Fibroblast of villous mesenchyme (primary cell): ENCODE data around the gene GSK3A. TPM values are rescaled to one million over a fixed set of nuclear protein-coding genes. Genes with fewer than 3 reads are reported as not detected.
A peak's percentile ranks its signal among the peaks of the same experiment; 100 is the strongest.

Experiments used
- DNase-seq: peaks from one replicate; pipeline ENCODE4 v3.0.0-alpha.2; 2010; ENCODE audit warnings: low read depth
- H3K4me3 ChIP-seq: 2 replicates; pipeline ENCODE4 v1.5.1; 2011; ENCODE audit warnings: low read depth, mild to moderate bottlenecking, low read length
- CTCF ChIP-seq: IDR thresholded peaks from 2 replicates; pipeline ENCODE4 v1.5.1; 2012; ENCODE audit warnings: low read depth, mild to moderate bottlenecking, low read length; ENCODE audit not compliant: insufficient read depth
- total RNA-seq: library from RNA; depleted of rRNA; stranded (reverse); fragments of >200 nt; gene quantifications from 2 replicates; pipeline ENCODE4 v1.2.3, GENCODE V29; 2012

GSK3A gene
- 16.8 and 21.2 TPM in 2 replicates for total RNA-seq

GRCh38 chr19:42242512-42243409 is at the start of gene GSK3A:
GSK3A (minus strand) TSS chr19:42242602; CDS start chr19:42242465, 137 bp downstream.
- H3K4me3 ChIP-seq: peak within 1 kb of the TSS; percentile 90
- peak; percentile 99 for DNase-seq
- TF ChIP-seq CTCF: no peak

- no peak for TF ChIP-seq CTCF
- no peak for DNase-seq
- H3K4me3 ChIP-seq: no peak overlapping the region
These were observed 49.0 kb upstream of the GSK3A start for GRCh38 chr19:42291435-42291810.

GRCh38 chr19:42290523-42291434 is 48.4 kb upstream of the GSK3A start:
- no peak overlapping the region for H3K4me3 ChIP-seq
- peak; percentile 59 for TF ChIP-seq CTCF
- no peak for DNase-seq

- no peak for DNase-seq
- no peak overlapping the region for H3K4me3 ChIP-seq
- TF ChIP-seq CTCF: no peak
These were observed 47.7 kb upstream of the GSK3A start for GRCh38 chr19:42290136-42290522.

GRCh38 chr19:42289556-42290041 is 47.2 kb upstream of the GSK3A start:
- H3K4me3 ChIP-seq: no peak overlapping the region
- DNase-seq: no peak
- no peak for TF ChIP-seq CTCF

GRCh38 chr19:42288881-42289555 is 46.6 kb upstream of the GSK3A start:
- DNase-seq: no peak
- no peak overlapping the region for H3K4me3 ChIP-seq
- no peak for TF ChIP-seq CTCF
